ENCODE measurements around the gene PARVA.

The PARVA gene

GRCh38 chr11:12464303-12464702, 86.9 kb downstream of the PARVA start:
- no peak for DNase-seq

GRCh38 chr11:12465332-12465731, 88.0 kb downstream of the PARVA start:
- no peak for DNase-seq

- DNase-seq = no peak
These were observed 90.2 kb downstream of the PARVA start for GRCh38 chr11:12467610-12468009.

- DNase-seq = no peak
These were observed 92.1 kb downstream of the PARVA start for GRCh38 chr11:12469451-12469850.

GRCh38 chr11:12470236-12470635, 92.9 kb downstream of the PARVA start:
- DNase-seq = no peak

- no peak for DNase-seq
These were observed 95.1 kb downstream of the PARVA start for GRCh38 chr11:12472401-12473005.

- no peak for DNase-seq
These were observed 96.0 kb downstream of the PARVA start for GRCh38 chr11:12473381-12473780.

GRCh38 chr11:12474871-12475270, 97.5 kb downstream of the PARVA start:
- no peak for DNase-seq

GRCh38 chr11:12478743-12479142, 101.4 kb downstream of the PARVA start:
- DNase-seq = no peak

GRCh38 chr11:12480401-12480800, 103.0 kb downstream of the PARVA start:
- no peak for DNase-seq

GRCh38 chr11:12482839-12483238, 105.5 kb downstream of the PARVA start:
- no peak for DNase-seq

GRCh38 chr11:12483604-12484003, 106.2 kb downstream of the PARVA start:
- no peak for DNase-seq

GRCh38 chr11:12485328-12485727, 108.0 kb downstream of the PARVA start:
- no peak for DNase-seq

GRCh38 chr11:12489246-12489772, 111.9 kb downstream of the PARVA start:
- no peak for DNase-seq

- DNase-seq = no peak
These were observed 117.3 kb downstream of the PARVA start for GRCh38 chr11:12494699-12495098.

- no peak for DNase-seq
These were observed 119.0 kb downstream of the PARVA start for GRCh38 chr11:12496181-12497025.

- no peak for DNase-seq
These were observed 120.1 kb downstream of the PARVA start for GRCh38 chr11:12497431-12497830.

GRCh38 chr11:12499071-12499470, 121.7 kb downstream of the PARVA start:
- DNase-seq = no peak

GRCh38 chr11:12502046-12502445, 124.7 kb downstream of the PARVA start:
- DNase-seq = no peak

GRCh38 chr11:12503039-12503484, 125.7 kb downstream of the PARVA start:
- no peak for DNase-seq

- DNase-seq = no peak
These were observed 126.5 kb downstream of the PARVA start for GRCh38 chr11:12503886-12504285.

GRCh38 chr11:12505183-12505582, 127.8 kb downstream of the PARVA start:
- no peak for DNase-seq

GRCh38 chr11:12506404-12506921, 129.1 kb downstream of the PARVA start:
- no peak for DNase-seq

- no peak for DNase-seq
These were observed 130.0 kb downstream of the PARVA start for GRCh38 chr11:12507391-12507790.
